Measurements from ENCODE around the gene UTS2. TPM values are rescaled to one million over a fixed set of nuclear protein-coding genes. Genes with fewer than 3 reads are reported as not detected.

The UTS2 gene, protein sequence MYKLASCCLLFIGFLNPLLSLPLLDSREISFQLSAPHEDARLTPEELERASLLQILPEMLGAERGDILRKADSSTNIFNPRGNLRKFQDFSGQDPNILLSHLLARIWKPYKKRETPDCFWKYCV
- total RNA-seq (2021; ENCODE audit: unreplicated experiment): not detected
- not detected for polyA plus RNA-seq (2012; ENCODE audit: insufficient read length)
- not detected for Bru-seq, nascent RNA
- percentile 11 among the genes with signal in this experiment for BruChase-seq, experiment 1, labeled RNA remaining after a 2-hour chase
- BruChase-seq, experiment 2, labeled RNA remaining after a 6-hour chase: percentile 17 among the genes with signal in this experiment
- long read RNA-seq: 0 reads

- ChIA-PET CTCF (no interaction called here), POLR2A (no interaction called here)
- no peak within 1 kb of the TSS for H3K27ac ChIP-seq (ENCODE audit: low read length)
- intact Hi-C loops (cut with micrococcal nuclease; ENCODE audit: unreplicated experiment) (no loop called here), in situ Hi-C loops (cut with HindIII; ENCODE audit: low pct_unique_long_range_greater_than_20kb, low sequenced_read_pairs) (no loop called here)
- TF ChIP-seq TCF7L2 (IDR thresholded peaks at IDR 0.05; ENCODE audit: low read depth, low read length) (no peak), CTCF (IDR thresholded peaks at IDR 0.05) (no peak), REST (IDR thresholded peaks at IDR 0.05; ENCODE audit: insufficient read depth in 1 of 2, low read depth in 2 of 2, low read length in 1 of 2) (no peak), POLR2AphosphoS5 (IDR thresholded peaks at IDR 0.05; ENCODE audit: low read depth, low read length) (no peak)
- H3K36me3 ChIP-seq (ENCODE audit: control insufficient read depth, insufficient read depth, low read length): no peaks in the 10 kb centered on the region
- H3K9me3 ChIP-seq (ENCODE audit: control insufficient read depth, insufficient read depth, low read depth, low read length): no peaks in the 10 kb centered on the region
- no TSS peak for BruUV-seq (replicated peaks)
- ATAC-seq (no peak), DNase-seq (ENCODE audit: low read depth, low spot score) (no peak)
- no peaks in the 10 kb centered on the region for H3K27me3 ChIP-seq (ENCODE audit: control insufficient read depth, insufficient read depth, low read length)
- H3K4me1 ChIP-seq (ENCODE audit: control insufficient read depth, insufficient read depth, low read length): no peaks in the 10 kb centered on the region
- H3K4me3 ChIP-seq (ENCODE audit: low read depth in 2 of 2, low read length in 2 of 2): no peak within 1 kb of the TSS
Observed at GRCh38 chr1:7852804-7853683, at the start of gene UTS2. TSS of gene UTS2 (minus strand) at chr1:7853065. CDS start at chr1:7853003, 62 bp downstream.

DNA sequence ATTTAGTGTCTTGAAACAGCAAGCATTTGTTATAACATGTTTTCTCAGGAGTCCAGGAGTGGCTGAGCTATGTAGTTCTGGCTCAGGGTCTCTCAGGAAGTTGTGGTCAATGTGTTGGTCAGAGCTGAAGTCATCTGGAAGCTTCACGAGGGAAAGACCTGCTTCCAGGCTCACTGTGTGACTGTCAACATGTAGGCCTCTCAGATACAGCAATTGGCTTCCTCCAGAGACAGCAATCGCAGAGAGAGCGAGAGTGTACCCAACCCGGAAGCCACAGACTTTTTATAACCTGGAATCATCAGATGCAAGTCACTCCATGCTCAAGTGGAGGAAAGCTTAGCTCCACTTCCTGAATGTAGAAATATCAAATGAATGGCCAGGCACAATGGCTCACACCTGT is 46.9 kb upstream of the UTS2 start:
- ATAC-seq: no peak
- BruUV-seq (replicated peaks): no TSS peak
- intact Hi-C loops (cut with micrococcal nuclease; ENCODE audit: unreplicated experiment): loop anchor here (5.0 kb wide), 2 partner anchors 92 to 232 kb away; no protein-coding TSS in a partner anchor
- Histone ChIP-seq H3K4me3 (ENCODE audit: low read depth in 2 of 2, low read length in 2 of 2) (no peak overlapping the region), H3K9me3 (ENCODE audit: control insufficient read depth, insufficient read depth, low read depth, low read length) (no peaks in the 10 kb centered on the region), H3K4me1 (ENCODE audit: control insufficient read depth, insufficient read depth, low read length) (no peaks in the 10 kb centered on the region), H3K27me3 (ENCODE audit: control insufficient read depth, insufficient read depth, low read length) (no peaks in the 10 kb centered on the region), H3K27ac (ENCODE audit: low read length) (no peak overlapping the region), H3K36me3 (ENCODE audit: control insufficient read depth, insufficient read depth, low read length) (no peaks in the 10 kb centered on the region)
- in situ Hi-C loops (cut with HindIII; ENCODE audit: low pct_unique_long_range_greater_than_20kb, low sequenced_read_pairs): no loop called here
- no peak for DNase-seq (ENCODE audit: low read depth, low spot score)
- TF ChIP-seq TCF7L2 (IDR thresholded peaks at IDR 0.05; ENCODE audit: low read depth, low read length) (no peak), CTCF (IDR thresholded peaks at IDR 0.05) (no peak), REST (IDR thresholded peaks at IDR 0.05; ENCODE audit: insufficient read depth in 1 of 2, low read depth in 2 of 2, low read length in 1 of 2) (no peak), SIN3A (IDR thresholded peaks at IDR 0.05; ENCODE audit: borderline replicate concordance, insufficient read depth, low read depth, low read length) (no peak), POLR2AphosphoS5 (IDR thresholded peaks at IDR 0.05; ENCODE audit: low read depth, low read length) (no peak)
- ChIA-PET POLR2A (no interaction called here), CTCF (no interaction called here)

Data from Panc1 (cell line).